GM12878 (cell line): ENCODE results near the gene AADACL2. TPM values are rescaled to one million over a fixed set of nuclear protein-coding genes. Genes with fewer than 3 reads are reported as not detected.

Source experiments
- ATAC-seq: fragments of 200-7000 bp; cut with Tn5 transposase; 3 replicates; pipeline ENCODE4 v1.9.1; 2020; ENCODE audit warnings: mild to moderate bottlenecking, moderate library complexity
- BruUV-seq: library from RNA; stranded (reverse); fragments of 400-500 nt; replicated peaks from 2 replicates; lab custom pipeline; 2021; lab: Mats Ljungman, UMichigan
- CTCF ChIA-PET: fragments of 300-600 bp; sonication (Branson Sonifier 250); formaldehyde crosslinking; extraction: SDS; loops from one replicate; lab custom pipeline; 2021; ENCODE audit warnings: inconsistent platforms; lab: Yijun Ruan, JAX
- POLR2A ChIA-PET: fragments of 350-600 bp; formaldehyde crosslinking; extraction: SDS; loops from one replicate; lab custom pipeline; 2021; ENCODE audit warnings: inconsistent platforms; lab: Charles Lee
- RAD21 ChIA-PET: fragments of 300-600 bp; sonication (Branson Sonifier 250); formaldehyde crosslinking; loops from one replicate; lab custom pipeline; 2023; ENCODE audit warnings: antibody characterized with exemption; ENCODE audit not compliant: unreplicated experiment; lab: Charles Lee
- SMC1A ChIA-PET: fragments of 300-600 bp; sonication (Branson Sonifier 250); formaldehyde crosslinking; loops from one replicate; lab custom pipeline; 2023; ENCODE audit not compliant: unreplicated experiment, uncharacterized antibody; lab: Charles Lee
- DNase-seq: peaks from one replicate; pipeline ENCODE4 v3.0.0-alpha.2; 2011; ENCODE audit warnings: low read depth, low spot score
- FAIRE-seq: peaks from 3 replicates; lab custom pipeline; 2011; peaks lifted over from hg19 to GRCh38; lab: Jason Lieb, UNC
- H2AFZ ChIP-seq: 2 replicates; pipeline ENCODE4 v1.6.0; 2011; ENCODE audit warnings: low read depth, low read length, control low read depth; ENCODE audit not compliant: control insufficient read depth
- H3K27ac ChIP-seq: 2 replicates; pipeline ENCODE4 v1.5.1; 2011; ENCODE audit warnings: control low read depth; ENCODE audit not compliant: control insufficient read depth, insufficient read depth
- H3K27me3 ChIP-seq, 2 experiments: replicated peaks in 1 of 2; 2 replicates each; pipeline versions ENCODE4 v1.6.0 to v1.6.1; 2011; ENCODE audit warnings: low read length in 1 of 2; ENCODE audit not compliant: control insufficient read depth in 2 of 2, insufficient read depth in 2 of 2
- H3K36me3 ChIP-seq, 2 experiments: 2 replicates each; pipeline ENCODE4 v1.5.1; 2011; ENCODE audit warnings: low read length in 1 of 2; ENCODE audit not compliant: control insufficient read depth in 2 of 2, insufficient read depth in 2 of 2
- H3K4me1 ChIP-seq: 2 replicates; pipeline ENCODE4 v1.6.1; 2011; ENCODE audit warnings: mild to moderate bottlenecking, low read length, moderate library complexity, mixed read lengths; ENCODE audit not compliant: control insufficient read depth, insufficient read depth
- H3K4me2 ChIP-seq: 2 replicates; pipeline ENCODE4 v1.6.0; 2011; ENCODE audit warnings: control low read depth; ENCODE audit not compliant: control insufficient read depth, insufficient read depth
- H3K4me3 ChIP-seq: fragments of 200-600 bp; sonication (generic); 2 replicates; pipeline ENCODE4 v1.5.1; 2016
- H3K79me2 ChIP-seq: 2 replicates; pipeline ENCODE4 v1.6.0; 2011; ENCODE audit warnings: low read length; ENCODE audit not compliant: control insufficient read depth, insufficient read depth
- H3K9ac ChIP-seq: 2 replicates; pipeline ENCODE4 v1.8.0; 2011; ENCODE audit warnings: low read length, control low read depth, mixed read lengths; ENCODE audit not compliant: control insufficient read depth, insufficient read depth
- H3K9me3 ChIP-seq: replicated peaks from 3 replicates; pipeline ENCODE4 v1.5.1; 2011; ENCODE audit warnings: mild to moderate bottlenecking, low read length; ENCODE audit not compliant: control insufficient read depth, insufficient read depth
- H4K20me1 ChIP-seq: 2 replicates; pipeline ENCODE4 v1.6.0; 2011; ENCODE audit not compliant: control insufficient read depth, insufficient read depth
- BCL3 ChIP-seq: IDR thresholded peaks from 2 replicates; pipeline ENCODE4 v1.6.1; 2011; ENCODE audit warnings: borderline replicate concordance, low read depth, mild to moderate bottlenecking, moderate library complexity, low read length; ENCODE audit not compliant: insufficient read depth, poor library complexity, severe bottlenecking
- BCLAF1 ChIP-seq: fragments of 450-650 bp; IDR thresholded peaks from 2 replicates; pipeline ENCODE4 v1.6.1; 2017; ENCODE audit warnings: antibody characterized with exemption, mild to moderate bottlenecking, moderate library complexity
- CBX5 ChIP-seq: sonication (generic); IDR thresholded peaks from 2 replicates; pipeline ENCODE4 v1.6.1; 2016; ENCODE audit warnings: low read depth, moderate library complexity, mild to moderate bottlenecking, inconsistent platforms
- CEBPZ ChIP-seq: fragments of 150-350 bp; IDR thresholded peaks from 2 replicates; pipeline ENCODE4 v1.6.1; 2016; ENCODE audit warnings: low read depth, low read length
- ETV6 ChIP-seq, 2 experiments: fragments of 450-650 bp in 1 of 2; IDR thresholded peaks in 1 of 2; conservative IDR thresholded peaks in 1 of 2; 2 replicates each; pipeline ENCODE4 v1.6.1; 2014; ENCODE audit warnings: antibody characterized with exemption in 1 of 2, borderline replicate concordance in 1 of 2, low read depth in 1 of 2, mild to moderate bottlenecking in 1 of 2, moderate library complexity in 1 of 2
- LARP7 ChIP-seq: fragments of 450-650 bp; IDR thresholded peaks from 2 replicates; pipeline ENCODE4 v1.6.1; 2017; ENCODE audit warnings: mild to moderate bottlenecking
- MXI1 ChIP-seq: fragments of 150-350 bp; IDR thresholded peaks from 2 replicates; pipeline ENCODE4 v1.6.1; 2011; ENCODE audit warnings: low read depth, mild to moderate bottlenecking, inconsistent platforms, low read length, improper control_type of control experiment
- MYC ChIP-seq: IDR thresholded peaks from 2 replicates; pipeline ENCODE4 v1.6.1; 2011; ENCODE audit warnings: mild to moderate bottlenecking, low read length, moderate library complexity, inconsistent platforms; ENCODE audit not compliant: insufficient read depth, insufficient replicate concordance, insufficient read length, severe bottlenecking
- WRNIP1 ChIP-seq: IDR thresholded peaks from 2 replicates; pipeline ENCODE4 v1.6.1; 2011; ENCODE audit warnings: low read depth, low read length, improper control_type of control experiment, borderline replicate concordance
- ZBTB40 ChIP-seq: fragments of 450-650 bp; IDR thresholded peaks from 2 replicates; pipeline ENCODE4 v1.6.1; 2016; ENCODE audit warnings: mild to moderate bottlenecking, moderate library complexity, borderline replicate concordance
- WGBS: methylation state at CpG from one replicate; pipeline ENCODE4 v1.1.6; 2016; ENCODE audit warnings: low lambda C conversion rate; ENCODE audit not compliant: insufficient replicate concordance, insufficient coverage; ENCODE audit errors: missing lambda C conversion rate; 5-methylcytosine and 5-hydroxymethylcytosine counted together
- in situ Hi-C: fragments of 300-500 bp; cut with MboI; formaldehyde crosslinking; loops from 9 replicates; pipeline ENCODE4 v1.14.3; 2018; ENCODE audit warnings: mixed read lengths
- intact Hi-C: fragments of 100-400 bp; cut with micrococcal nuclease; formaldehyde crosslinking; loops from one replicate; pipeline ENCODE4 v1.14.2; 2022; ENCODE audit not compliant: unreplicated experiment
- polyA plus RNA-seq, 11 experiments: library from polyadenylated mRNA; depleted of rRNA in 4 of 11; unstranded in 6 of 11; stranded (reverse) in 5 of 11; fragments of >200 nt; fragmentation: Nextera tagmentation in 4 of 11; fragmentation: Illumina TruSeq in 1 of 11; extraction: Ambion mirVana in 4 of 11; extraction: Trizol in 1 of 11; gene quantifications; 1 replicate in 1 of 11; 2 replicates in 10 of 11; pipeline versions ENCODE4 v1.2.1 to v1.2.3, GENCODE V29; 2011 to 2016; ENCODE audit warnings: inconsistent platforms in 2 of 11, missing spikeins in 2 of 11, low read depth in 1 of 11
- total RNA-seq, 4 experiments: library from RNA; depleted of rRNA in 3 of 4; stranded (reverse); fragments of >200 nt in 3 of 4; fragmentation: Illumina TruSeq in 1 of 4; extraction: Trizol in 1 of 4; gene quantifications; 2 replicates each; pipeline versions ENCODE4 v1.2.1 to v1.2.3, GENCODE V29; 2013 to 2021

AADACL2 gene
- total and polyA plus RNA-seq, 10 of the 15 experiments (the other 5 are each of a cell fraction or from before 2014, with no cell fraction given): not detected

- ATAC-seq: no peak
- intact Hi-C loops: no loop called here
- H3K9ac ChIP-seq: no peak overlapping the region
- WGBS: 0% methylated on average over 1 of the region's 1 CpG
- in situ Hi-C loops: no loop called here
- no peak overlapping the region for H3K4me3 ChIP-seq
- H3K4me1 ChIP-seq: no peaks in the 10 kb centered on the region
- H3K27ac ChIP-seq: no peak overlapping the region
- POLR2A ChIA-PET: interaction anchor here (0.6 to 1.8 kb wide), 2 partner anchors 9 to 11 kb away, joined by 3 to 4 read pairs; no protein-coding TSS in a partner anchor
- FAIRE-seq: no peak
- no peaks in the 10 kb centered on the region for H3K36me3 ChIP-seq
- SMC1A ChIA-PET: interaction anchor here (0.8 to 1.2 kb wide), 3 partner anchors 33 to 379 kb away, joined by 3 read pairs; no protein-coding TSS in a partner anchor
- H3K9me3 ChIP-seq: no peaks in the 10 kb centered on the region; the same call in 2 of the 3 replicates
- H2AFZ ChIP-seq: no peak overlapping the region
- no peak overlapping the region for H3K4me2 ChIP-seq
- no TSS peak for BruUV-seq
- RAD21 ChIA-PET: interaction anchor here (0.7 kb wide), 1 partner anchor 1798 kb away, joined by 3 read pairs; no protein-coding TSS in a partner anchor
- no peaks in the 10 kb centered on the region for H3K79me2 ChIP-seq
- no peaks in the 10 kb centered on the region for H3K27me3 ChIP-seq
- H4K20me1 ChIP-seq: no peaks in the 10 kb centered on the region
- CTCF ChIA-PET: interaction anchor here (0.7 kb wide), 1 partner anchor 10 kb away, joined by 3 read pairs; no protein-coding TSS in a partner anchor
- no peak for DNase-seq
- no peak for TF ChIP-seq CEBPZ
- no peak for TF ChIP-seq WRNIP1
- no peak for TF ChIP-seq ETV6 (conservative IDR thresholded peaks at IDR 0.05 in 1 of 2, IDR thresholded peaks at IDR 0.05 in 1 of 2; ENCODE audit: borderline replicate concordance in 1 of 2, low read depth in 1 of 2)
- no peak for TF ChIP-seq LARP7
- no peak for TF ChIP-seq BCLAF1
- TF ChIP-seq CBX5: no peak
- no peak for TF ChIP-seq MYC
- TF ChIP-seq MXI1: no peak
- no peak for TF ChIP-seq BCL3
- no peak for TF ChIP-seq ZBTB40
Measured at GRCh38 chr3:151804267-151804666, 70.5 kb downstream of the AADACL2 start.
